GM19463 (cell line): ENCODE results near the gene NKIRAS2.

Source experiments
- ATAC-seq: cut with Tn5 transposase; IDR thresholded peaks from one replicate; pipeline ENCODE4 v1.9.1; 2021; ENCODE audit warnings: mild to moderate bottlenecking, moderate library complexity; ENCODE audit not compliant: unreplicated experiment

The NKIRAS2 gene

DNA sequence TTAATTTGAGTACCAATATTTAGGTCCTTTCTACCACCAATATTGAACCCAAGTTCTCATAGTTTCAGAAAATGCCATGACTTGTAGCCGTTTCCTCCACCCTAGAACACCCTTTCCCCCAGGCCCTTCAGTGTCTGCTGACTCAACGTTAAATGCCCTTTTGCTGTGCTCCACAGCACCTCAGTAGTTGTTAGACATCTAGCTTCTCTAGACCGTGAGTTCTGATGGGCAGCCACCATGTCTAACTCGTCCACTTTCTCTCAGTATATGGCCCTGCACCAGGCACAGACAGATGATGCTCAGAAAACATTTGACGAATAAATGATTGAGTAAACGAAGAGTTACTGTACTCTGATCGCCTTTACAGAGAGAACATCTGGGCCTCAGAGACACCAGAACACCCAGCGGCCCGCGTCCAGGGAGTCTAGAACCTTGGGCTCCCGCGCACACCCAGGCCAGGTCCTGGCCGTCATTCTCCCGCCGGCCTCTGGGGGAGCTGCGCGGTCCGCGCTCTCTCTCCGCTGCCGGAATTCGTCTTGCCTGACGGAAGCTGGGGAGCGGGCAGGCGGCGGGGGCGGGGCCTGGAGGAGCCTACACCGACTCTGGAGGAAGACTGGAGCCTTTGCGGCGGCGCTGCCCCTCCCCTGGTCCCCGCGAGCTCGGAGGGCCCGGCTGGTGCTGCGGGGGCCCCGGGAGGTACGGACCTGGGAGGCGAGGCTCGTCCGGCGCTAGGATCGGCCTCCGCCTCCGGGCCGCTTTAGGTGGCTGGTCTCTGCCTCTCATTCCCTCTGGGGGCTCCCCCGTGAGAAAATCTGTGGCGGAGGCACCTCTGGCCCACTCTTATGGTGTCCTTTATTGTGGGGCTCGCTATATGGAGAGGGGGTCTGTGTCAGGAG lies at the start of gene NKIRAS2:
NKIRAS2 (plus strand) TSS at position 582 of the 896 bp plus-strand sequence. CDS start 1,488 bp downstream, outside the sequence.
- ATAC-seq: peak; percentile 67

DNA sequence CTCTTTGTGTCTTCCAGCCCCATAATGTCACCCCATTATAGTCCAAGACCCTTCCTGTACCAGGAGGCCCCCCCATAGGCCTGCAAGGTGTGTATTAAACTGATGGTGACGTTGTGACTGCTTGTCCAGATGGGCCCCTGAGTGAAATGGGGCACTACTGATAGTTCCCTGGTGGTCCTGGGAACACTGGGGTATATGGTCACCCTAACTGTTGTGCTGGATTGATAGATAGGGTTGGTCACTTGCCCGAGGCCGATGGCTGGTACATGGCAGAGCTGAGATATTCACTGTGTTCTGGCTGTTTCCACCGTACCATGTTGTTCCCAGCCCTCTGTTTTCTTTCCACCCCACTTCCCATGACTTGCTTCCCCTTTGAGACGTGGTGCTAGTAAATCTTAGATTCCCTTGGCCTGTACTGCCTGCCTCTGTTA lies 49.0 kb upstream of the NKIRAS2 start:
- ATAC-seq: no peak

GRCh38 chr17:41971721-41972523 lies 48.0 kb upstream of the NKIRAS2 start:
- ATAC-seq: no peak

DNA sequence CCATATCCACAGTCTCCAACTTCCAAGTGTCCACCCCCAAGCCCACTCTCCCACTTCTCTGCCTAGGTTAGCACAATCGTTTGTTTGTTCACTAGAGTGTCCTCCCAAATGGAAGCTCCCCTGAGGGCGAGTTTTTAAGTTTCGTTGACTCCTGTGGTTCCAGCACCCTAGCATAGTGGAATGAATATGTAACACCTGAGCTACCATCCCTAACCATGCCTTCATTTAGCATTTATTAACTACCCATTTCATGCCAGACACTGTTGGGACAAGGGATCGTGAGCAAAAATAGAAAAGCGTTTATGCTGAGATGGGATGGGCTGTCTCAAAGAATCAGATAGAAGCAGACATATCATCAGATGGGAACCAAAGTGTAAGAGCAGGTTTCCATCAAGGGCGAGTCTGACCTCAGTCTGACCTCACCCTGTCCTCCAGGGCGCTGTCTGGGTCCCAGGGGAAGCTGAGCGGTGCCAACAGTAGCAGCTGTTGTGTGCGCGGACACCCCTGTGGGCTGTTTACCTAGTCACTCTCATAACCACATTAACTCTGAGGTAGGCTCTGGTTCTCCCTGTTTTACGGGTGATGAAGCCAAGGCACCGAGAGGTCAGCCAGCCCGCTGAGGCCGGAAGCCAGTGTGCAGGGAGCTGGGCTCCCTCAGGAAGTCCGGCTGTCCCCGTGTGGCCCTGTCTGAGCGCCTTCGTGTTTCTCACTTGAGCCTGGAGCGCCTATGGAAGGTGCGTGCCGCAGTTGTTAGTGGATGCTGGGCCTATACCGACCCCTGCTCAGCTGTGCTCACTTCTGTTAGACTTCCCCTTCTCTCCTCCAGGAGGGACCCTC lies 47.1 kb upstream of the NKIRAS2 start:
- ATAC-seq: peak; percentile 83

DNA sequence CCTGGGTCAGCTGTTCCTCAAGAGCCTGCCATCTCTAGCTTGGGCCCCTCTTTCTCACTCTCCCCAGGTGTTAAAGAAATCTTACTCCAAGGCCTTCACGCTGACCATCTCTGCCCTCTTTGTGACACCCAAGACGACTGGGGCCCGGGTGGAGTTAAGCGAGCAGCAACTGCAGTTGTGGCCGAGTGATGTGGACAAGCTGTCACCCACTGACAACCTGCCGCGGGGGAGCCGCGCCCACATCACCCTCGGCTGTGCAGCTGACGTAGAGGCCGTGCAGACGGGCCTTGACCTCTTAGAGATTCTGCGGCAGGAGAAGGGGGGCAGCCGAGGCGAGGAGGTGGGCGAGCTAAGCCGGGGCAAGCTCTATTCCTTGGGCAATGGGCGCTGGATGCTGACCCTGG lies 46.5 kb upstream of the NKIRAS2 start:
- no peak for ATAC-seq

- ATAC-seq: no peak
These were observed 45.9 kb upstream of the NKIRAS2 start for GRCh38 chr17:41974031-41974430.

GRCh38 chr17:41974658-41975057 lies 45.2 kb upstream of the NKIRAS2 start:
- ATAC-seq: no peak

- ATAC-seq: no peak
These were observed 44.5 kb upstream of the NKIRAS2 start for GRCh38 chr17:41975099-41976083.

DNA sequence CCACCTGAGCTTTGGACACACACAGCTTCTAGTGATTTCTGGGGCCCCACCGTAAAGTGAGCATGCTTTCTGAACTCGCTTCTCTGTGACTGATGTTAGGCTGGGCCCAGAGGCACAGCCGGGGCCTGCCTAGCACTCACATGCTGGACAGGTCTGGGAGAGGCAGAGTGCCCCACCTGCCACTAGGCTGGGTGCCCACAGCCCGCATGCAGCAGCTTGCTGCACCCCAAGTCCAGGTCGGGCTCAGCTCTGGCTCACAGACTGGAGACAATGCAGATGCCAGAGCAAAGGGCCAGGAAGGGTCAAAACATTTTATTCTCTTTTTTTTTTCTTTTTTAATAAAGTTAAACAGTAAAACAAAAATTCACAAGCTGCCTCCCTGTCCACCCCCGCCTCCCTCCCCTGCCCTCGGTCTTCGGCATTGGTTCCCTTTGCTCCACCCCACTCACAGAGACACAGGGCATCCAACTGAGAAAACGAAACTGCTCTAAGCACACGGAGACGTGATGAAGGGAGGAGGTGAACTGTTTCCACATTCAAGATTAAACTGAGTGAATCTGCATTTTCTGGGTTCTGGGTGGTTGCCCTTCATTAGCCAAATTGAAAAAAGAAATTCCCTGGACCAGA lies 43.6 kb upstream of the NKIRAS2 start:
- no peak for ATAC-seq

GRCh38 chr17:41977991-41978390 lies 41.9 kb upstream of the NKIRAS2 start:
- ATAC-seq: no peak

DNA sequence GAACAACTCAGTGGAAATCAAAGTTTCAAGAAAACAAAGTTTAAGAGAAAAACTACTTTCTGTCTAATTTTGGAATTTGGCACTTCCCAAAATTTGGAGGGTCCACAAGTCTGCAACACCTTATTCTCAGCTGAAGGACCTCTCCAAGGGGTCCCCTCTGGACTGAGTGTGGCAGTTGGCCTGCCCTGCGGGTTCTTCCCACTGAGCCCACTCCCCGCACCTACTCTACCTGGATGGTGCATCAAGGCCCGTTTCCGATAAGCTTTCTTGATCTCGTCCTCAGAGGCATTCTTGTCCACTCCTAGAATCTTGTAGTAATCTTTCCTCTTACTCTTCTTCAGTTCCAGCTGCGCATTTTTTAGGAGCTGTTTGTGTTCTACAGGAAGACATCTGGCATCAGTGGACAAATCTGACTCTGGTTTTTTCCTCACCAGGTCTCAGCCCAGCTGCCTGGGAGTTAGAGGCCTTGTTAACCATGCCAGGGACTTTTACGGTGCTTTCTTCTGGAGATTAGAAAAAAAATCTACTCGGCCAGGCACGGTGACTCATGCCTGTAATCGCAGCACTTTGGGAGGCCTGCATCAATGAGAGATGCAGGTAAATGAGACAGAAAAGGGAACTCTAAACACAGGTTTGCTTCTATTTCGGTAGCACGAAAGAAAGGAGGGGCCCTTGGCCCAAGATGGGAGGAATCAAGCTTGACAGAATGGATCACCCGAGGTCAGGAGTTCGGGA lies 37.7 kb upstream of the NKIRAS2 start:
- no peak for ATAC-seq

GRCh38 chr17:41984454-41984853 lies 35.4 kb upstream of the NKIRAS2 start:
- ATAC-seq: no peak

DNA sequence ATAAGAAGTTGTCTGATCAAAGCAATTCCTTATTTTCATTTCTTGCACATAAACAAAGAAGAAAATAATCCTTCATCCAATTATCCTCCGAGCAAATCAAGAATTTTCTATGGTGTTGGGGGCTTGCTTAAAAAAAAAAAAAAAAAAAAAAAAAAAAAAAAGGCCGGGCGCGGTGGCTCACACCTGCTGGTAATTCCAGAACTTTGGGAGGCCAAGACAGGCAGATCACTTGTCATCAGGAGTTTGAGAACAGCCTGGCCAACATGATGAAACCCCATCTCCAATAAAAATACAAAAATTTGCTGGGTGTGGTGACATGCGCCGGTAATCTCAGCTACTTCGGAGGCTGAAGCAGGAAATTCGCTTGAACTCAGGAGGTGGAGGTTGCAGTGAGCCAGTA lies 34.0 kb upstream of the NKIRAS2 start:
- no peak for ATAC-seq

- no peak for ATAC-seq
These were observed 33.3 kb upstream of the NKIRAS2 start for GRCh38 chr17:41986634-41987033.

GRCh38 chr17:41987642-41988041 lies 32.2 kb upstream of the NKIRAS2 start:
- no peak for ATAC-seq

DNA sequence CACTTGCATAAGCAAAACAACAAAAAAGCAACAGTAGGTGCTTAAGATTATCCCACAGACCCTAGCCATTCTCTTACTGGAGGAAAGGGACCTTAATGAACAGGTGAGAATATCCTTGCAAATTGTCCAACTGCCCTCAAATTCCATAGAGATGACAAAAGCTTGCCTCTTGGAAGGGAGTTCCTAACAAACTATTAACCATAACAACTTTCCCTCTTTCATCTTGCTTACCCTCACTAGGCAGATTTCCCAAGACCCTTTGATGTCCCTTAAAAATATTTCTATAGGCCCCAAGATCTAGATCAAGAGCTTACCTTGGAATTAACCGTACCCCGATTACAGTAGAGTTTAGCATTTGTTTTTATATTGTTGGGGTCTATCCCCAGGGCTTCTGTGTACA lies 31.5 kb upstream of the NKIRAS2 start:
- no peak for ATAC-seq

DNA sequence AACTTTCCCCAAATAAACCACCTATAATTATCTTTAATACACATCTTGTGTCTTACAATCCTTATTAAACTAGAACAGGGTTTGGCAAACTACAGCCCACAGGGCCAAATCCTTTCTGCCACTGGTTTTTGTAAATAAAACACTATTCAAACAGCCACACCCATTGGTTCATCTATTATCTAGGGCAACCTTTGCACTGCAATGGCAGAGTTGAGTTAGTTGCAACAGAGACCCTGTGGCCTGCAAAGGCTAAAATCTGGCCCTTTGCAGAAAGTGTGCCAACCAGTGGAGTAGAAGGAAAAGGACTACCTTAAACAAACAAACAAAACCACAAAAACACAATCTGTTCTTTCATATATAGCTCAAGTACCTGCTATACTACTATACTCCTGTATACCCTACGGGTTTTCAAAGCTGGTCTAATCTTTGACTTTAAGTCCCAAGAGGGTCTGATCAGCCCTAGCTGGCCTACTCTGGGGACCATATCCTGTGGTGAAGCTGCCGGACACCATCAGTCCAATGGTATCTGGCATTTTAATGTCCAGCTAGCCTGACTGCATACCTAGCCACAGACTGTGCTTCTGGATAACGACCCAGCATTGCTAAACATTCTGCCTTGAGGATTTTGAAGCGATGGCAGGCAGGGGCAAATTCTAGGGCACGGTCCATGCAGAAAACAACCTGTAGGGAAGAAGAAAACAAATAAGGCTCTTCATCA lies 30.0 kb upstream of the NKIRAS2 start:
- ATAC-seq: no peak

GRCh38 chr17:41992576-41992975 lies 27.3 kb upstream of the NKIRAS2 start:
- ATAC-seq: no peak
